Measurements from ENCODE around the gene PDIA5.

DNA sequence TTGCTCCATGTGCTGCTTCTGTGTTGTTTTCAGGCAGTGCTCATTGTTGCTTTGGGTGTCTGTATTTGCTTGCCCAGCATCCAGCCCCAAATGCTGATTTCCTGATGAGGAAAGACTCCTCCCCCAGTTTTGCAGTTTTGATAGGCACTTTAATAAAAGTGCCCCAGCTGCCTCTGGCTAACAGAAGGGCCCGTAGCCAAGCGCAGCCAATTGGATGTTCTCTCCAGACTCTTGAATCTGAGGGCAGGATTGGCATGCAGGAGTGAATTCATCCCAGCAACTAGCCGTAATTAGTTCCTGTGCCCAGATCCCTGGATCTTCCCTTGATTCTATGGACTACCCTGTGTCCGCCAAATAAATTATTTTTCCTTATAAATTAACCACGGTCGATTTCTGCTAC is 24.4 kb upstream of the PDIA5 start:
- no peak for TF ChIP-seq POLR2A (IDR thresholded peaks at IDR 0.05)
- TF ChIP-seq, protein P1, sequence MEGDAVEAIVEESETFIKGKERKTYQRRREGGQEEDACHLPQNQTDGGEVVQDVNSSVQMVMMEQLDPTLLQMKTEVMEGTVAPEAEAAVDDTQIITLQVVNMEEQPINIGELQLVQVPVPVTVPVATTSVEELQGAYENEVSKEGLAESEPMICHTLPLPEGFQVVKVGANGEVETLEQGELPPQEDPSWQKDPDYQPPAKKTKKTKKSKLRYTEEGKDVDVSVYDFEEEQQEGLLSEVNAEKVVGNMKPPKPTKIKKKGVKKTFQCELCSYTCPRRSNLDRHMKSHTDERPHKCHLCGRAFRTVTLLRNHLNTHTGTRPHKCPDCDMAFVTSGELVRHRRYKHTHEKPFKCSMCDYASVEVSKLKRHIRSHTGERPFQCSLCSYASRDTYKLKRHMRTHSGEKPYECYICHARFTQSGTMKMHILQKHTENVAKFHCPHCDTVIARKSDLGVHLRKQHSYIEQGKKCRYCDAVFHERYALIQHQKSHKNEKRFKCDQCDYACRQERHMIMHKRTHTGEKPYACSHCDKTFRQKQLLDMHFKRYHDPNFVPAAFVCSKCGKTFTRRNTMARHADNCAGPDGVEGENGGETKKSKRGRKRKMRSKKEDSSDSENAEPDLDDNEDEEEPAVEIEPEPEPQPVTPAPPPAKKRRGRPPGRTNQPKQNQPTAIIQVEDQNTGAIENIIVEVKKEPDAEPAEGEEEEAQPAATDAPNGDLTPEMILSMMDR (IDR thresholded peaks at IDR 0.05) = no peak

Measured in heart left ventricle (tissue), 13 donors.